Measurements from ENCODE around the gene MGAT4B. TPM values are rescaled to one million over a fixed set of nuclear protein-coding genes. Genes with fewer than 3 reads are reported as not detected.

MGAT4B gene
- total RNA-seq, 1 experiment from 2014 or later = 406 TPM

- H3K9me3 ChIP-seq (ENCODE audit: control insufficient read depth, insufficient read depth, low read depth, low read length) = no peaks in the 10 kb centered on the region
- peak overlapping the region; percentile 99 for H3K27ac ChIP-seq (ENCODE audit: low read length)
- TF ChIP-seq CTCF (IDR thresholded peaks at IDR 0.05) (no peak), POLR2AphosphoS5 (IDR thresholded peaks at IDR 0.05; ENCODE audit: low read depth, low read length) (no peak), SIN3A (IDR thresholded peaks at IDR 0.05; ENCODE audit: borderline replicate concordance, insufficient read depth, low read depth, low read length) (no peak), TCF7L2 (IDR thresholded peaks at IDR 0.05; ENCODE audit: low read depth, low read length) (no peak), REST (IDR thresholded peaks at IDR 0.05; ENCODE audit: insufficient read depth in 1 of 2, low read depth in 2 of 2, low read length in 1 of 2) (no peak)
- H3K4me1 ChIP-seq (ENCODE audit: control insufficient read depth, insufficient read depth, low read length) = peaks cover 33% of the 10 kb centered on the region
- no peaks in the 10 kb centered on the region for H3K27me3 ChIP-seq (ENCODE audit: control insufficient read depth, insufficient read depth, low read length)
- intact Hi-C loops (cut with micrococcal nuclease; ENCODE audit: unreplicated experiment) = no loop called here
- BruUV-seq (replicated peaks) = no TSS peak
- ChIA-PET CTCF (no interaction called here), POLR2A (interaction anchor here (0.7 kb wide), 3 partner anchors 25 to 179 kb away, joined by 3 to 11 read pairs (median 9); no protein-coding TSS in a partner anchor)
- DNase-seq (ENCODE audit: low read depth, low spot score) (no peak), ATAC-seq (no peak)
- in situ Hi-C loops (cut with HindIII; ENCODE audit: low pct_unique_long_range_greater_than_20kb, low sequenced_read_pairs) = no loop called here
- H3K36me3 ChIP-seq (ENCODE audit: control insufficient read depth, insufficient read depth, low read length) = no peaks in the 10 kb centered on the region; the same call in 1 of the 2 replicates
- H3K4me3 ChIP-seq (ENCODE audit: low read depth in 2 of 2, low read length in 2 of 2) = no peak overlapping the region
These were observed 10.8 kb upstream of the MGAT4B start for GRCh38 chr5:179817470-179817840.

- ATAC-seq = no peak
- peak overlapping the region; percentile 99 for H3K27ac ChIP-seq (ENCODE audit: low read length)
These were observed 10.3 kb upstream of the MGAT4B start for GRCh38 chr5:179816796-179817469.

More at GRCh38 chr5:179816796-179817469, 10.3 kb upstream of the MGAT4B start:
- Histone ChIP-seq H3K27me3 (ENCODE audit: control insufficient read depth, insufficient read depth, low read length) (no peaks in the 10 kb centered on the region), H3K4me1 (ENCODE audit: control insufficient read depth, insufficient read depth, low read length) (peaks cover 31% of the 10 kb centered on the region), H3K4me3 (ENCODE audit: low read depth in 2 of 2, low read length in 2 of 2) (no peak overlapping the region), H3K36me3 (ENCODE audit: control insufficient read depth, insufficient read depth, low read length) (no peaks in the 10 kb centered on the region; the same call in 1 of the 2 replicates), H3K9me3 (ENCODE audit: control insufficient read depth, insufficient read depth, low read depth, low read length) (no peaks in the 10 kb centered on the region)
- POLR2A ChIA-PET = interaction anchor here (0.7 kb wide), 2 partner anchors 26 to 179 kb away, joined by 3 to 11 read pairs; no protein-coding TSS in a partner anchor
- CTCF ChIA-PET = no interaction called here
- TF ChIP-seq TCF7L2 (IDR thresholded peaks at IDR 0.05; ENCODE audit: low read depth, low read length) (no peak), POLR2AphosphoS5 (IDR thresholded peaks at IDR 0.05; ENCODE audit: low read depth, low read length) (no peak; the same call in 1 of the 2 replicates), SIN3A (IDR thresholded peaks at IDR 0.05; ENCODE audit: borderline replicate concordance, insufficient read depth, low read depth, low read length) (no peak), REST (IDR thresholded peaks at IDR 0.05; ENCODE audit: insufficient read depth in 1 of 2, low read depth in 2 of 2, low read length in 1 of 2) (no peak), CTCF (IDR thresholded peaks at IDR 0.05) (no peak)
- in situ Hi-C loops (cut with HindIII; ENCODE audit: low pct_unique_long_range_greater_than_20kb, low sequenced_read_pairs) (no loop called here), intact Hi-C loops (cut with micrococcal nuclease; ENCODE audit: unreplicated experiment) (no loop called here)
- no peak for DNase-seq (ENCODE audit: low read depth, low spot score)
- BruUV-seq (replicated peaks) = no TSS peak

All from Panc1 (cell line).